Esophagus squamous epithelium (tissue), 4 donors: ENCODE data around the gene SCN5A.

Source experiments
- CTCF ChIP-seq, 6 experiments: fragments of 450-650 bp in 4 of 6; fragments of 200-600 bp in 2 of 6; sonication (generic) in 2 of 6; IDR thresholded peaks; one replicate each; pipeline ENCODE4 v1.5.1; 2016 to 2019; ENCODE audit warnings: antibody characterized with exemption in 6 of 6, mild to moderate bottlenecking in 4 of 6, moderate library complexity in 4 of 6
- POLR2A ChIP-seq, 4 donors: fragments of 450-650 bp; IDR thresholded peaks; one replicate each; pipeline ENCODE4 v1.6.1; 2017; ENCODE audit warnings: antibody characterized with exemption in 4 of 4, mild to moderate bottlenecking in 4 of 4, moderate library complexity in 3 of 4

DNA sequence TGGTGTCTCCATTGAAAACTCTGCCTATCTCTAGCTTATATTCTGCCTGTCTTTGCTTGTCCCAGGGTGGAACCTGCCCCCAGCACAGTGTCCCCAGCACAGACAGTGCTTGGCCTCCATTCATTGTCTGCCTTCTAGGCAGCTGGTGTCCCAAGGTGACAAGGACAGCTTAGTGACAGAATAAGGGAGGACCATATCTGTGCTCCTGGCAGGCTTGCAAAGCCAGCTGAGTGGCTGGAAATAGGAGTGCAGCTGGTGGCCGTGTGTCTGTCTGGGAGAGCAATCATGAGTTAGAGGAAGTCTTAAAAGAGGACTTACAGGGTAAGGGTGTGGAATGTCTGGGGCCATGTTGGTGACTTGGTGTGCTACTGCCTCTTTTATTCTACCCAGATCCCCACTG is 33.4 kb downstream of the SCN5A start:
- TF ChIP-seq POLR2A (IDR thresholded peaks at IDR 0.05) (no peak), CTCF (IDR thresholded peaks at IDR 0.05) (no peak)
